GM18508 (cell line): ENCODE results near the gene CDH4.
"Not testable (repeated sequence)": the region's sequence is repeated elsewhere in the genome, so short reads cannot be mapped to it uniquely, and the experiment has no call there.

Experiments used
- ATAC-seq: cut with Tn5 transposase; IDR thresholded peaks from one replicate; pipeline ENCODE4 v1.9.1; 2021; ENCODE audit warnings: moderate number of reproducible peaks; ENCODE audit not compliant: insufficient read depth, unreplicated experiment

CDH4 gene

DNA sequence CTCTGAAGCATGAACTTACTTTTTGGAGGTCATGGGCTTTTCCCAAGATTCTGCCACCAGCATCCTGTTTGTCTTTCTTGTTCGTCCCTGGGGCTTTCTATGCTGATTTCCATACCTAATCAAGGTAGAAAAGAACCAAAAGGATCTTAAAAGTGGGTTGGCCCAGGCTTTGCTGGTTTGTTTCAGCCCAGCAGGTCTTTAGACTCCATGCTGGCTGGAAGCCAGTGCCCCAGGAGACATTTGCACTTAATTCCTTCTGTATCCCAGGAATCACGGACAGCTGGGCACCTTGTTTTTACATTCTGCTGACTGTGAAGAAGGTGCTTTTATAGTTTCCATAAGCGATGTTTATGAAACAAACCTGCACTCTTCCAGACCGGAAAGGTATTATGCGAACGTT is 195.9 kb downstream of the CDH4 start:
- no peak for ATAC-seq

DNA sequence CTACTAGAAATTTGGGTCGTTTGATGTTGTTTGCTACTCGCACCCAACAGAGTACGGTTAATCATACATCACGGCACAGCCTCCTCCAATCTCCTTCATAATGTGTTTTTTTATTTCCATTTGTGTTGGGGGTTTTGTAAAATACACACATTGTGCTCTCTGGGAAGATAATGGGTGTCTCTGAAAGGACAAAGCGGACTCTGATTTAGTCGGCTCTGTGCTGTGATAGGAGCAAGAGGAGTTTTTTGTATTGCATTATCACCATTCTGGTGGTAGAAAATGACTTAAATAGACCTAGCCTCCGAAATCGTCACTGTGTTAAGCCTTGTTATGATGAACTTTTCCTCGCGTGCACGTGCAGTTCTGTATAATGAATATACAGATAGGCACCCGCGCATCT is 196.3 kb downstream of the CDH4 start:
- ATAC-seq, result no peak

DNA sequence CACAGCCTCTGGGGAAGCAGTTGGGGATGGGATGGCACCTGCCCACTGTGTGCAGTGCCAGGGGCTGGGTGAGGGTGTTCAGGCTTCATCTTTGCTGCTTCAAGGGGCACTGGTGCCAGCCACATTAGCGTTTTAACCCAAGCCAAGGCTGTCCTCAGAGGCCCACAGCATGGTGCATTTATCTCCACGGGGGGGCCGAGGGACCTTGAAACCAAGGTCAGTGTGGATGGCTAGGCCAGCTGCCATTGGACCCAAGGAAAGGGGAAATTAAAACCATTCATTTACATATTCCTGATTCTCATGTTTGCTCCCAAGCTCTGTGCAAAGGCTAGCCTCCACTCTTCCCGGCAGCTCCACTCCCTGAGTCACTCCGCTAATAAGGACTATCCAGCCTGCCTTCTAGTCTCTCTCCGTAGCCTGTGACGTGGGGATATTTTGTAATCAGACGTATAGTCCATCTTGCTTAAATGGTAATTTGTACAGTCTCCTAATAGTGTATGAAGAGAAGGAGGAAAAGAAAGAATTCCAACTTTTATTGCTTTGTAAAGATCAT is 197.1 kb downstream of the CDH4 start:
- ATAC-seq, result no peak

DNA sequence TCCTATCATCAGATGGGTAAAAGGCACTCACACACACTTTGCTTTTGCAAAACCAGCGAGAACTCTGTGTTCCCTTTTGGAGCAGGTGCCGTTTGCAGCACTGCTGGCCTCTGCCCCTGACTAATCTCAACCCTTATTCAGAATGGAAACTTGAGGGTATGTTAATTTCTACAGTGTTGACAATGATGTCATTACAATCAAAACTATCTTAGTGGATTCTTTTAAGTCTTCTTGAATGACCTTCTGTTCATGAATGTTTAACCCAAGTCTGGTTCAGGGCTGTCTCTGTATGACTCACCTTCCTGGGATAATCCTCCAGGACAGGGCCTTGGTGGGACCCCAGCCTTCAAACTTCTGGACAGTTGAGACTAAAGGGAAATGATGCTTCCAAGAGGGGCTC is 197.9 kb downstream of the CDH4 start:
- no peak for ATAC-seq

DNA sequence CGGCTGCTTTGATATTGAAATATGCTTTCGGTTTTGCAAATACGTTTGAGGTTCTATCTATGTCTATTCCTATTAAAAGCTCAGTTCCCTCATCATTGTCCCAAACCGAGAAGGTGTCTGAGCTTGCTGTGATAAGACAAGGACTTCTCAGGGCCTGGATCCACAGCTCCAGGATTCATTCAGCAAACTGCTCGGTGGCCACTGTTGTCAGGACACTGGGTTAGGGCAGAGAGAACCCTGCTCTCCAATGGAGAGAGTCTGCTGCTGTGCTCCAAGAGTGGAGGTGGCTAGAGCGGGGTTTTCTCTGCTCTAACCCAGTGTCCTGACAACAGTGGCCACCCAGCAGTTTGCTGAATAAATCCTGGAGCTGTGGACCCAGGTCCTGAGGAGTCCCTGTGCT is 198.5 kb downstream of the CDH4 start:
- ATAC-seq, result no peak

DNA sequence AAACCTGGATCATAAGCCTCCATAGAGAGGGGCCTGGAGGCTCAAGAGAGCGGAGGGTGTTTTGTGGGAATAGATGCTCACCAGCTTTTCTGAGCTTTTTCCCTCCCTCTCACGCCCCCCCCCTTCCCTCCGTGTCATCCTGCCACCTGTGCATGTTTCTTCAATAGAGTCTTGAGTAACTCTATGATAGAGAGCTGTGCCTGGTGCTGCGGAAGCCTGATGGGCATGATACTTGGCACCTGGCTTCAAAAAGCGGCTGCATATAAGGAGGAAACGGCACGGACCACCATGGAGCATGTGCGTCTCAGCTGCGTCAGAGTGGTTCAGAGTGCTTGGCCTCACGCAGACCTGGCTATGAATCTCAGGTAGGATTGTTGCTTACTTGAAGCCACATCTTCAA is 198.9 kb downstream of the CDH4 start:
- ATAC-seq, result no peak

DNA sequence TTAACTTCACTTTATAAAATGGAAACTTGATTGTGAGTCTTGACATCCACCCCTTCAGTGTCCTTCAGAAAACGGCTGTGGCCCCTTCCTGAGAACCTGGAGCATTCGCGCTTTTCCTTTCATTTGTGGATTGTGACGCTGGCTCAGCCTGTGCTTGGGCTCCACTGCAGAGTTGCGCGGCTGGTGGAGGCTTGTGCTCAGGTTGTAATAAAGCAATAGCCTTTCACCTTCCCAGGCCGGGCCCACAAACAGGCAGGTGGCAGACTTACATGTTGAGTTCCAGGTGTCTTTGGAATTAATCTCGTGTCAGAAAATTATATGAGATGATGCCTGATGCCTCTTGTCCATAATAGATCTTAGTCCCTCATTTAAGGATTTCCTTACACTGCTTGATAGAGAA is 199.9 kb downstream of the CDH4 start:
- ATAC-seq, result no peak

DNA sequence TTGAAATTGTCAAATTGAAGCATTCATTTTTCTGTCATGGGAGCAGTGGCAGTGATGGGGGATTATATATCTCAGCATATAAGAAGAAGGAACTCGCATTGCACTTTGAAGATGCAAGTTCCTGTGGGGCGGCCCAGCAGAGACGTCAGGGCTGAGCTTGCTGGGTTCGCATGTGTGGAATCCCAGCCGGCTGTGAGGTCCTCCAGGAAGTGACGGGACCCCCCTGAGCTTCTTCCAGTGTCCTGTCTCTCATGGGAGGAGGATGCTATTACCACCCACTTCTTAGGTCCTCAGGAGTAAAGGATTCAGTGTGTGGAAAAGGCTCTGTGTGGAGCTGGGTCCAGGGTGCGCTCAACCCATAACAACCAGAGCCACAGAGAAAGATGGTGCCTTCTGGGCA is 201.2 kb downstream of the CDH4 start:
- ATAC-seq, result no peak

DNA sequence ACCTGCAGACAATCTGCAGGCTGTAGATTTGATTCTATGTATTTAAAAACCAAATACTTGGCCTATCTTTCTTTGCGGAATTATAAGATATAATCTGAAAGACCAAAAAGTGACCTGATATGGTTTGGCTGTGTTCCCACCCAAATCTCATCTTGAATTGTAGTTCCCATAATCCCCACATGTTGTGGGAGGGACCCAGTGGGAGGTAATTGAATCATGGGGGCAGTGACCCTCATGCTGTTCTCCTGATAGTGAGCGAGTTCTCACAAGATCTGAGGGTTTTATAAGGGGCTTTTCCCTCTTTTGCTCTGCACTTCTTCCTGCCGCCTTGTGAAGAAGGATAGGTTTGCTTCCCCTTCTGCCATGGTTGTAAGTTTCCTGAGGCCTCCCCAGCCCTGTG is 201.6 kb downstream of the CDH4 start:
- not testable (repeated sequence) for ATAC-seq

DNA sequence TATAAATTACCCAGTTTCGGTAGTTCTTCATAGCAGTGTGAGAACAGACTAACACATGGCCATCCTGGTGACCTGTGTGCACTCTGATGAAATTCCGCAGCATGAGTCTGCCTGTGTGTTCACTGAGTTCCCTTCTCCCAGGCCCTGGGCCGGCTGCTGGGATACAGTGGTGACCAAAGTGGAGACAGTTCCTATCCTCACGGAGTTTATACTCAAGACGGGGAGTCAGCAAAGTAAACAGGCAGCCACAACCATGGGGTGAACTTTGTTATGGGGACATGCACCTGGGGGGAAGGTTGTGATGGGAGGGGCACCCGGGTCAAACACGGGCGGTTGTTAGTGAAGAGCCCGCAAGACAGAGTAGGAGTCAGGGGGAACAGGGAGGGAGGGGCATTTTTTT is 202.0 kb downstream of the CDH4 start:
- ATAC-seq, result no peak

DNA sequence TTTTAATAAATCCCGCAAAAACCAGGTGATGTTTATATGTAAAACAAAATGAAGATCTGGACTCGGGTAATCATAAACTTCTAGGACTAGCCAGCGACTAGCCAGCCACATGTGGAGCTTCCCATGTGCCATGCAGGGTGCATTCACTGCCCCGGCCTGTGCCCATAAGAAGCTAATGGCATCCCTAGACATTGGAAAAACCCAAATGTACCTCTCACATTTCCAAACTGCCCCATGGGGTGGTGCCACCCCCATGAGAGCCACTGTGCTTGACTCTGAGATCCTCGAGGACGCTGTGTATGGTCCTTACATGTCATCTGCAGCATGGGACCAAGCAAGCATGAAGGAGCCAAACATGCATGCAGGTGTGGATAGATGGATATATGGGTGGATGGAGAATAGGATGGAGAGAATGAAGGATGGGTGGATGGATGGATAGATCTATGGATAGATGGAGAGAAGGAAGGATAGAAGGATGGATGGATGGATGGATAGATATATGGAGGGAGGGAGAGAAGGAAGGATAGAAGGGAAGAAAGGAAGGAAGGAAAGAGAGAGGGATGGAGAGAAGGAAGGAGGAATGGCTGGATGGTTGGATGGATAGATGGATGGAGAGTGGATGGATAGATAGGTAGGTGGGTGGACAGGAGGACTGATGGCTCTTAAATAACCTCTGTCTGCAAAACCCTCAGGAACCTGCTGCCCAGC is 203.6 kb downstream of the CDH4 start:
- ATAC-seq, result no peak

DNA sequence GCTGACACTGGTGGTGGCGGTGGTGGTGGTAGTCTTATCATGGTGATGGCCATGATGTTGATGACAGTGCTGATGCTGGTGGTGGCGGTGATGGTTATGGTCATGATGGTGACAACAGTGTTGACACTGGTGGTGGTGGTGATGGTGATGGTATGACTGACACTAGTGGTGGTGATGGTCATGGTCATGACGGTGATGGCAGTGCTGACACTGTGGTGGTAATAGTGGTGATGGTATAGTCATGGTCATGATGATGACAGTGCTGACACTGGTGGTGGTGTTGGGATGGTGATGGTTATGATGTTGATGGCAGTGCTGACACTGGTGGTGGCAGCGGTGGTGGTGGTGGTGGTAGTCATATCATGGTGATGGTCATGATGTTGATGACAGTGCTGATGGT is 205.7 kb downstream of the CDH4 start:
- ATAC-seq, result no peak

DNA sequence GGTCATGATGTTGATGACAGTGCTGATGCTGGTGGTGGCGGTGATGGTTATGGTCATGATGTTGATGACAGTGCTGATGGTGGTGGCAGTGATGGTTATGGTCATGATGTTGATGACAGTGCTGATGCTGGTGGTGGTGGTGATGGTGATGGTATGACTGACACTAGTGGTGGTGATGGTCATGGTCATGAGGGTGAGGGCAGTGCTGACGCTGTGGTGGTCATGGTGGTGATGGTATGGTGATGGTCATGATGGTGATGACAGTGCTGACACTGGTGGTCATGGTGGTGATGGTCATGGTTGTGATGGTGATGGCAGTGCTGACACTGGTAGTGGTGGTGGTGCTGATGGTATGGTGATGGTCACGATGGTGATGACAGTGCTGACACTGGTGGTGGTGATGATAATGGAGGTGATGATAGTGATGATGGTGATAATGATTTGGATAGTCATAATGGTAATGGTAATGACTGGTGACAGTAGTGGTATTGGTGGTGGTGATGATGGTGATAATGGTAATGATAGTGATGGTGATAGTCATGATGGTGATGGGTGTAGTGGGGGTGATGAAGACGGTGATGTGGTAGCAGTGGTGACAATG is 206.2 kb downstream of the CDH4 start:
- ATAC-seq, result no peak

DNA sequence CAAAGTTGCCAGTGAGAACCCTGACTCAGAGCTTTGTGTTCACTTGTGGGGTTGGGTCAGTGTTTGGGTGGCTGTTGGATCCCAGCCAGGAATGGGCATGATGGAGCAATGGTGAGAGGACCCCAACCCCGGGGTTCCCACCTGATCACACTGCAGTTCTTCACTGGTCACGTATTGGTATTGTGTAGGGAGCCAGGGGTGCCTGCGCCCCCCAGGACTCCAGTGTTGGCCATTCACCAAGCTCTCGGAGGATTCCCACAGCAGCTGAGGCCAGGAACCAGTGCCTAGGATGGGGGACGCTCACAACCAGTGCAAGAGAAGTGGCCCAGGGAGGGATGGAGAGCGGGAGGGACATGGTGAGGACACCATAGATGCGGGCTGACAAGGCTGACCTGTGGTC is 207.2 kb downstream of the CDH4 start:
- no peak for ATAC-seq

DNA sequence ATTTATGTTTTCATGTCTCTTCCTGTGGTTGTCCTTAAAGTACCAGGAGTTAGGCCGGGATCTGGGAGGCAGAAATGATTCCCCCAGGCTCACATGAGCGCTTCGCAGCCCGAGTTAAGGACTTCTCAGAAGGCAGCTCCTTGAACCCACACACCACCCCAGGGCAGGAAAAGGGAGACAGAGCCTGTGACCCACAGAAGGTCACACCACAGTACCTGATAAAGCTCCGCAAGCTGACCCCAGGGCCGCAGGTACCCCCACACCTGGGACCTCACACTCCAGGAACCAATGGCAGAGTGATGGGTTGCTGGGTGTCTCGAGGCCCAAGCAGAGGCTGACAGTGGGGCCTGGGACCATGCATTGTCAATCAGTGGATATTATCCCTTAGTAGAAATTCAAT is 207.6 kb downstream of the CDH4 start:
- ATAC-seq, result no peak

DNA sequence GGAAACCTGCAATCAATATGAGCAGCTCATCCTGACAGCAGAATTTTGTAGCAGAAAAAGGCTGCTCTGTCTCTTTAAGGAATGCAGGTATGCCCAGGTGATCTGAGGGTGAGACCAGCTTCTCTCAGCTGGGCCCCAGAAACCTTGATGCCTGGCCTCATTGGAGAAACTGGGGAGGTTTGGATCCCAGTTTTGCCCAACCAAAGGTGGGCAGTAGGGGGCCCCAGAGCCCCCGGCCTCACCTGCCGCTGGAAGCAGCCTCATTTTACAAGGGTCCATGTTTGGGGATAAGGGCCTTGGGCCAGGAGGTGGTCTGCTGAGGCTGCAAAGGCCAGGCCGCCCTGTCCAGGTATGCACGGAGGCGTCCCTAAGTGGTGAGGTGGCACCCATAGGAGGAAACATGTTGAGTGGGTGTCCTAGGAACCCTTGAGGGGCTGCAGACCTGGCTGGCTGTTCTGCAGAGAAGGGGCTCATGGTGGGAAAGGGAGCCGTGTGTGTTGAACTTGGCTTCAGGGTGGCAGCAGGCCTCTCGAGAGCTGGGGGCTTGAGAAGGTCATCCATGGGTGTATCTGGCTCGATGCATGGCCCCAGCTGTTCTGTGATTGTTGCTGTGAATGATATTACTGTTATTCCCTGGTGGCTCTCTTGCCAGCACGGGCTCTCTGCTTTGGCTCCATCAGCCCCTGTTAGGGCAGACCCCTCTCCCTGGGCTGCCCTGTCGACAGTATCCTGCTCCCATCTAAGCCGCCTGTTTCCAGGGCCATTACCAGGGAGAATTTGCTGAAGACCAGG is 208.4 kb downstream of the CDH4 start:
- no peak for ATAC-seq

DNA sequence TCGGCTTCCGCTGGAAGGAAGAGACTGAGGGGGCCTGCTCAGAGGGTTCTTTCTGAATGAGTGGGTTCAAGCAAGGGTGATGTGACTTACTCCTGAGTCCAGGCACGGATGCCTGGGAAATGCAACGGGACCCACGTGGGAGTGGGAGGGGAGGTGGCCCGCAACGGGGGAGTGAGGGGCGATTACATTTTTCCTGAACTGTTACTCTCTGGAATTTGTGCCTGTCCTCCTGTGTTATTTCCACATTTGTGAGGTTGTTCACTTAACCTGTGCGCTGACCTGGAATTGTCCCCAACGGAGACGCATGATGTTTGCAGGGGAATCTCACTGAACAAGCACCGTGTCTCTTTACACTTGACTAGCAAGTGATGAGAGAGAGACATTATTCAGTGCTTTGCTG is 209.4 kb downstream of the CDH4 start:
- no peak for ATAC-seq

DNA sequence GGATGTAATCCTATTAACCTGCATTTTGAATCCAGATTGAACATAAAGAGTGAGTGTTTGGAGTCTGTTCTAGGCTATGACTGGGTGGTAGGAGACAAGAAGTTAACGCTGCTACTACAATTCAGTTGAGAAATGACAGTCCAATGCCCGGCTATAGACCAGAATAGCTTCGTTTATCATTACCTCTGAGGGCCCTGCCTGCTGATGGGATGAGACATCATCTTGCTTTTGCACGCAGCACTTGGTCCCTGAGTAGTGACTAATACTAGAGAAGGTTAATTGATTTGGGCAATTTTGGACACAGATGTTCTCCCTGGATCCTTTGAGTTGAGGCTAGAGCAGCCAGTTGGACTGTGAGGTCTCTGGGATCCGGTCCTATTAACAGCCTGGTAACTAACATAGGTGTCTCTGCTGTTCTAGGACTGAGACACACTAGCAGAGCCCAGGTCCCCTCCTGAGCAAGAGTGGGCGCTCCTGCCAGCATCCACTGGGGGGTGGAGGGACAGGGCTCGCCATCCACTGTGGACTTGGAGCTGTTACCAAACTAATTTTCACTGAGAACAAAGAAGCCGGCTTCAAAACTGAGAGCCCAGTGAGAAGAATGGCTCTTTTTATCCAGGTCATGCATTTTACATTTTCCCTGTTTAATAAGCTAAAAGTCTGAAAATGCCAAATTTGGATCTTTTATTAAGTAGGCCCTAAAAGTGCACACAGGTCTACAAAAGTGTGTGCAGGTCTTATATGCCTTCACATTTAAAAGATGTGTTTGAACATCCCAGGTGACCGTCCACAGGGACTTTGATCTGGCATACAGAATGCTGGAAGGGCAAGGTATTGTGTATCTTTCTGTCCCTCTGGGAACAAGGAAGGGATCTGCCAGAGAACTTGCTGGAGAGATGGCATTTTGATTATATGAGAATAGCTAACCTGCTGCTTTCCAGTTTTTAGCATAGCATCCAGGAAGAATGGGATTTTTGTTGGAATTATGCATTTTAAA is 212.5 kb downstream of the CDH4 start:
- no peak for ATAC-seq

DNA sequence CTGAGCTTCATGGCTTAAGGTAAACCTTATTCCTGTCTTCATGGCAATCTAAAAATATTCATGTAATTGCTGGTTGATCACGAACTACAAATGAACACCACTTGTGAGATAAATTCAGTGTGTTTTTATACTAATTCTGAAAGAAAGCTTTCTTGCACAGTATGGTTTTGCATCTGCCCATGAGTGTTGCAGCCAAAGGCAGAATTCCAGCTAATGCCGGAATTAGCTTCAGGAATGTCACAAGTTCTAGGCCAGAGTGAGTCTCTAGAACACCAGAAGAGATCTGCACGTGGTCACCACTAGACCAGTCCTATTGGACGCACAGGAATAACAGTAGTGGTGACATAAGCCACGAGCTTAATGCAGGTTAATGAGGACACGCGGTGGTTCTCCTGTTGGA is 223.7 kb downstream of the CDH4 start:
- ATAC-seq, result no peak

DNA sequence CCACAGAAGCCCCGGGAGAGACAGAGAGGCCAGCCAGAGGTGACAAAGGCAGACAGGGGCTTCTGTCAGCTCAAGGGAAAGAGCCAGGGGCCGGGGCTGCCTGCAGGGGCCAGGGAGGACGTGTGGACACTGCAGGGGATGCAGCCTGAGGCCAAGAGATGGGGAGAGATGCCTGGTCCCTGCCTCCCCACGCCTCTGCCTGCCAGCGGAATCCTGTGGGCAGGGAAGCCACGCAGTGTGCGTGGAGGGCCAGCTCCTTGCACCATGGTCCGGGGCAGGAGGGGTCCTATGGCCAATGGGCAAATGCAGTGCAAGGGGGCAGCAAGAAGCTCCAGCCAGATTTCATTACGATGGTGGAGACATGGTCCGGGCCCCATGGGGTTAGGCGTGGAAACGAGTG is 224.9 kb downstream of the CDH4 start:
- ATAC-seq, result no peak
